ENCODE data around the gene PHB1. TPM values are rescaled to one million over a fixed set of nuclear protein-coding genes. Genes with fewer than 3 reads are reported as not detected.

The PHB1 gene
- polyA plus RNA-seq, 2 donors = 53.6 to 164 TPM

DNA sequence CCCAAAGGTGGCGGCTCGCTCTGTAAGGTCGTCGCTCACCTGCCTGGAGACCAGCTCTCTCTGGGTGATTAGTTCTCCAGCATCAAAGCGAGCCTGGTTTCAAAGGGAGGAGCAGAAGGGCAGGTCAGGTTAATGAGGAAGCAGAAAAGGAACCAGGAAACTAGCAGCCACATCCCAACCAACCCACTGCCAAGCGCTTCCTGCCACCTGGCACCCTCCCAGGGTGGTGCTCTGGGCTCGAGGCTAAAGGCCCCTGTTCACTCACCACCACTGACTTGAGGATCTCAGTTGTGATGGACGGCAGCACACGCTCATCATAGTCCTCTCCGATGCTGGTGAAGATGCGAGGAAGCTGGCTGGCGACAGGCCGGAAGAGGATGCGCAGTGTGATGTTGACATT lies 5.6 kb downstream of the PHB1 start:
- no peak overlapping the region for H3K4me3 ChIP-seq (ENCODE audit: low read depth in 1 of 2, low read length in 2 of 2)
- WGBS, 2 donors = 82 to 87% methylated on average over 14 of the region's 14 CpGs
- H3K27ac ChIP-seq (ENCODE audit: low read depth in 2 of 2, low read length in 1 of 2) = no peak overlapping the region
- peaks cover 42 to 46% of the 10 kb centered on the region in 2 donors for H3K36me3 ChIP-seq (ENCODE audit: control insufficient read depth in 2 of 2, insufficient read depth in 2 of 2, low read length in 1 of 2)
- H3K4me1 ChIP-seq (ENCODE audit: control insufficient read depth in 2 of 2, insufficient read depth in 2 of 2, low read length in 1 of 2) = peaks cover 0 to 2% of the 10 kb centered on the region in 2 donors
- no peaks in the 10 kb centered on the region for H3K27me3 ChIP-seq (ENCODE audit: control insufficient read depth in 1 of 2, insufficient read depth in 2 of 2, low read length in 2 of 2)
- H3K9me3 ChIP-seq (ENCODE audit: control insufficient read depth in 2 of 2, insufficient read depth in 1 of 2, low read depth in 1 of 2, low read length in 1 of 2) = no peaks in the 10 kb centered on the region

DNA sequence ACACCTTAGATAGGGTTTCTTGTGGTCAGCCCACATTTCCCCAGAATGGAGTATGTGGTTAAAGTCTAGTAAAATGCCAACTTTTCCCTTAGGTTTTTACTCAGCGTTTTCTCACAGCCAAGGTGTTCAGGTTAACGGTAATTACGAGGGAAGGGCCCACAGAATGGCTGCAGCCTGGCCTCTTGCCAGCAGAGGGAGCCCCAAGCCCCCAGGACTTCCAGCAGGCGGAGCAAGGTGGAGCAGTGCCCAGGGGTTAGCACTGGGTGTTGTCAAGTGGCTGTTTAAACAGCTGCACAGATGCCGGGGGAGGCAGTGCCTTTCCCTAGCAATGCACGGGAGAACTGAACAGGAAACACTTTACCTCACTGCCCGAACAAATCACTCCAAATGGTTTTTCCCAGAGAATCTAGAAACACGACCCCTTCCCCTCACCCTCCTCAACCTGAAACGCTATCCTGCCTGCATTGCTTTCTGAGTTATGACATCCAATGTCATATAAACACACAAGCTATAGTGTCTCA lies 6.6 kb downstream of the PHB1 start:
- H3K4me3 ChIP-seq (ENCODE audit: low read depth in 1 of 2, low read length in 2 of 2) = no peak overlapping the region
- H3K9me3 ChIP-seq (ENCODE audit: control insufficient read depth in 2 of 2, insufficient read depth in 1 of 2, low read depth in 1 of 2, low read length in 1 of 2) = no peaks in the 10 kb centered on the region
- H3K4me1 ChIP-seq (ENCODE audit: control insufficient read depth in 2 of 2, insufficient read depth in 2 of 2, low read length in 1 of 2) = peaks cover 0 to 2% of the 10 kb centered on the region in 2 donors
- H3K27ac ChIP-seq (ENCODE audit: low read depth in 2 of 2, low read length in 1 of 2) = no peak overlapping the region
- WGBS, 2 donors = 19 to 20% methylated on average over 9 of the region's 9 CpGs
- H3K27me3 ChIP-seq (ENCODE audit: control insufficient read depth in 1 of 2, insufficient read depth in 2 of 2, low read length in 2 of 2) = no peaks in the 10 kb centered on the region
- peaks cover 45 to 46% of the 10 kb centered on the region in 2 donors for H3K36me3 ChIP-seq (ENCODE audit: control insufficient read depth in 2 of 2, insufficient read depth in 2 of 2, low read length in 1 of 2)

DNA sequence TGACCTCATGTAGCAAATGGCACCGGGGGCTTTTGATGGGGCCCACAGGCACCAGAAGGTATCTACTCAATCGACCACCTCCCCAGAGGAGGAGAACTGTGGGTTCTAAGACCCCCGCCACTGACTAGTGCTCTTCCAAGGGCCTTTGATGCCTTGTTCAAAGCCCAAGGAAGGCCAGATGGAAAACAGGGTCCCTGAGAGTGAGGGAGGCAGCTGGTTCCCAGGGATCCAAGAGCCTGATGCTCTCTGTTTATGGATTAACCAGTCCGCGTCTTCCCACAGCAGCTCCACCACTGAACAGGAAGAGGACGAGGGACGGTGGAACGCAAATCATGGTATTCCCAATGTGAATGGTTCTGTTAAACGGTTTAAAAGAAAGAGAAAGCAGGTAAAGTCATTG lies 7.6 kb downstream of the PHB1 start:
- Histone ChIP-seq H3K27me3 (ENCODE audit: control insufficient read depth in 1 of 2, insufficient read depth in 2 of 2, low read length in 2 of 2) (no peaks in the 10 kb centered on the region), H3K9me3 (ENCODE audit: control insufficient read depth in 2 of 2, insufficient read depth in 1 of 2, low read depth in 1 of 2, low read length in 1 of 2) (no peaks in the 10 kb centered on the region), H3K4me3 (ENCODE audit: low read depth in 1 of 2, low read length in 2 of 2) (no peak overlapping the region), H3K4me1 (ENCODE audit: control insufficient read depth in 2 of 2, insufficient read depth in 2 of 2, low read length in 1 of 2) (peaks cover 0 to 2% of the 10 kb centered on the region in 2 donors), H3K27ac (ENCODE audit: low read depth in 2 of 2, low read length in 1 of 2) (no peak overlapping the region), H3K36me3 (ENCODE audit: control insufficient read depth in 2 of 2, insufficient read depth in 2 of 2, low read length in 1 of 2) (peaks cover 36 to 46% of the 10 kb centered on the region in 2 donors)
- WGBS, 2 donors = 93 to 96% methylated on average over 9 of the region's 9 CpGs

DNA sequence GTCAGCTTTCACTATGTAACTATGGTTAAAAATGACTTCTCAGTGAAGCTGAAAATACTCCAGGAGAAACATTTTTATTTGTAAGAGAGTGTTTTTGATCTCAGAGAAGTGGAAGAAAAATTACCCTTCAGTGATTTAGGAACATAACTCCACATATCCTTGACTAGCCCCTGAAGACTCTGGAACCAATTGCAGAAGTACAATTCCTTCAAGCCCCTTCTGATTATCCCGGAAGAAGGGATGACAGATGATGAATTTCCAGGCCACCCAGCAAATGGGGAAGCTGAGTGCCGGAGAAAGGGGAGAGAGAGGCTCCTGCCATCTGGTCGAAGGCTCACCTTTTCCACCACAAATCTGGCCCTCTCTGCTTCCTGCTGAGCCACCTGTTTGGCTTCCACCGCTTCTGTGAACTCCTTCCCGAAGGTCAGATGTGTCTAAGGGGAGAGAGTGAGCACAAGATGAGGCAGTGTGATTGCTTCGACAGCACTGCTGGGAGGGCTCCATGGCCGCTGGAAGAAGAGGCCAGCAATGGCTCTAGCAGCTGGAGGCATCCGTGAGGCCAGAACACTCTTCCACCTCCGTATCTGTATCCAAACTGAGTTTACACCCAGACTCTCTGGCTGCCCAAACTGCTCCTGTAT lies 8.1 kb downstream of the PHB1 start:
- Histone ChIP-seq H3K27ac (ENCODE audit: low read depth in 2 of 2, low read length in 1 of 2) (no peak overlapping the region), H3K4me3 (ENCODE audit: low read depth in 1 of 2, low read length in 2 of 2) (no peak overlapping the region), H3K36me3 (ENCODE audit: control insufficient read depth in 2 of 2, insufficient read depth in 2 of 2, low read length in 1 of 2) (peaks cover 36 to 42% of the 10 kb centered on the region in 2 donors), H3K4me1 (ENCODE audit: control insufficient read depth in 2 of 2, insufficient read depth in 2 of 2, low read length in 1 of 2) (peaks cover 0 to 2% of the 10 kb centered on the region in 2 donors), H3K27me3 (ENCODE audit: control insufficient read depth in 1 of 2, insufficient read depth in 2 of 2, low read length in 2 of 2) (no peaks in the 10 kb centered on the region), H3K9me3 (ENCODE audit: control insufficient read depth in 2 of 2, insufficient read depth in 1 of 2, low read depth in 1 of 2, low read length in 1 of 2) (no peaks in the 10 kb centered on the region)
- WGBS, 2 donors = 86 to 90% methylated on average over 9 of the region's 9 CpGs

DNA sequence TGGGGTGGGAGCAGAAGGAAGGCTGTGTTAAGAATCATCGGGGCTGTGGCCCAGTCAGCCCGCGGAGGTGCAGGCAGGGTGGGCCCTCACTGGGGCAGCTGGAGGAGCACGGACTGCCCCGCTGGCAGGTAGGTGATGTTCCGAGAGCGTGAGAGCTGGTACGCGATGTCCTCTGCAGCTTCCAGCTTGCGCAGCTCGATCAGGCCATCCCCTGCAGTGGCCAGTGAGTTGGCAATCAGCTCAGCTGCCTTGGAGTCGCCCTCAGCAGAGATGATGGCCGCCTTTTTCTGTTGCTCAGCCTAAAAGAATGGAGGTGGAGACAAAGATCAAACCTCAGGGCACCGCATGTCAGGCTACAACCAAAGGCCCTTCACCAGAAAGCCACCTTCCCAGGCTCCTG lies 9.8 kb downstream of the PHB1 start:
- H3K9me3 ChIP-seq (ENCODE audit: control insufficient read depth in 2 of 2, insufficient read depth in 1 of 2, low read depth in 1 of 2, low read length in 1 of 2) = no peaks in the 10 kb centered on the region
- 93 to 96% methylated on average over 14 of the region's 14 CpGs for WGBS, 2 donors
- peaks cover 0 to 2% of the 10 kb centered on the region in 2 donors for H3K4me1 ChIP-seq (ENCODE audit: control insufficient read depth in 2 of 2, insufficient read depth in 2 of 2, low read length in 1 of 2)
- peaks cover 31 to 38% of the 10 kb centered on the region in 2 donors for H3K36me3 ChIP-seq (ENCODE audit: control insufficient read depth in 2 of 2, insufficient read depth in 2 of 2, low read length in 1 of 2)
- no peak overlapping the region for H3K27ac ChIP-seq (ENCODE audit: low read depth in 2 of 2, low read length in 1 of 2)
- no peak overlapping the region for H3K4me3 ChIP-seq (ENCODE audit: low read depth in 1 of 2, low read length in 2 of 2)
- no peaks in the 10 kb centered on the region for H3K27me3 ChIP-seq (ENCODE audit: control insufficient read depth in 1 of 2, insufficient read depth in 2 of 2, low read length in 2 of 2)

DNA sequence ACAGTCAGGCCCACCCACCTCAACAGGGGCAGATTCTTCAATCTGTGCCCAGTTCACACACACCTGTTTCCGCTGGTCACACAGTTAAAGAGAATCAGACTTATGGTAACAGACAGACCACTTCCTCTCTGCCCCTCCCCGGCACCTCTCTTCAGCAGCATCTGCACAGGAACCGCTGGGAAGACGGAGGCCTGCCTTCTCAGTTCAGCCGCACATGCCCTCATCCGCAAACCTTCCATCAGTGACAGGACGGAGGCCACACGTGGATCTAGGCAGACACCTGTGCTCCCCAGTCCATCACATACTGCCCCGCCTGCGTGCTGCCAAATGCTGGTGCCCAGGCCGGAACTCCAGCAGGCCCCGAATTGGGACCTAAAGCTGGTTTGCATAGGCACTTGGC lies 10.3 kb downstream of the PHB1 start:
- no peaks in the 10 kb centered on the region for H3K9me3 ChIP-seq (ENCODE audit: control insufficient read depth in 2 of 2, insufficient read depth in 1 of 2, low read depth in 1 of 2, low read length in 1 of 2)
- no peak overlapping the region for H3K4me3 ChIP-seq (ENCODE audit: low read depth in 1 of 2, low read length in 2 of 2)
- WGBS, 2 donors = 83 to 86% methylated on average over 12 of the region's 12 CpGs
- no peaks in the 10 kb centered on the region for H3K27me3 ChIP-seq (ENCODE audit: control insufficient read depth in 1 of 2, insufficient read depth in 2 of 2, low read length in 2 of 2)
- peaks cover 0 to 2% of the 10 kb centered on the region in 2 donors for H3K4me1 ChIP-seq (ENCODE audit: control insufficient read depth in 2 of 2, insufficient read depth in 2 of 2, low read length in 1 of 2)
- peaks cover 31 to 38% of the 10 kb centered on the region in 2 donors for H3K36me3 ChIP-seq (ENCODE audit: control insufficient read depth in 2 of 2, insufficient read depth in 2 of 2, low read length in 1 of 2)
- peak overlapping the region in 1 of 2 donors; percentile 24 for H3K27ac ChIP-seq (ENCODE audit: low read depth in 2 of 2, low read length in 1 of 2)

DNA sequence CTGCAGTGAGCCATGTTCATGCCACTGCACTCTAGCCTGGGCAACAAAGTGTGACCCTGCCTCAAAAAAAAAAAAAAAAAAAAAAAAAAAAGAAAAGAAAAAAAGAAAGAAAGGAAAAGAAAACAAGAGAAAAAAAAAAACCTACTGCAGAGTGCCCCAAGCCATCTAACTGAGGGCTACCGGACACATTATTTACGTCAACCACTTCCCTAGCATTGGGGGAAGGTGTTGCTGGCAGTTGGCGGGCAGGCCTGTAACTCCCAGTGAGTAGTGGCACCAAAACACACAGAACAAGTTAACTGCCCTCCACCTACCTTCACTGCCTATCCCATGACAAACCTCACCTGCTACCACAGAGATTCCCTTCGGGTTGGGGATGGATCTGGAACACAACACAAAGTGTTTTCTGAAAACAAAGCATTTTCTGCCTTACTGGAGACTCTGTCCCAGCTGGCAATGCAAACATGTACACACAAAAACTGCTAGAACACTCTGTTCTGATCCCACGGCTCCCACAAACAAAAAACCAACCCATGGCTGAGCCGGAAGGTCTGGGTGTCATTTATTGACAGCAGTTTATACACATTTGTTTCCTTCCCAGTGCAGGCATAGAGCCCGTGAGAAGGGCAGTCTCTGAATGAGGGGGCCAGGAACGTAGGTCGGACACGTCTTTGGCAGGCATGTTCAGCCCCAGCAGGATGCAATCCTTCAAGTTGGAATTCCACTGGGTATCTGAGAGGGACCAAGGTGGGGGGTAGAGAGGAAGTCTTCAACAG lies 11.0 kb downstream of the PHB1 start:
- H3K27ac ChIP-seq (ENCODE audit: low read depth in 2 of 2, low read length in 1 of 2) = peak overlapping the region in 1 of 2 donors; percentile 24
- H3K4me3 ChIP-seq (ENCODE audit: low read depth in 1 of 2, low read length in 2 of 2) = no peak overlapping the region
- no peaks in the 10 kb centered on the region for H3K9me3 ChIP-seq (ENCODE audit: control insufficient read depth in 2 of 2, insufficient read depth in 1 of 2, low read depth in 1 of 2, low read length in 1 of 2)
- H3K4me1 ChIP-seq (ENCODE audit: control insufficient read depth in 2 of 2, insufficient read depth in 2 of 2, low read length in 1 of 2) = peaks cover 0 to 2% of the 10 kb centered on the region in 2 donors
- H3K36me3 ChIP-seq (ENCODE audit: control insufficient read depth in 2 of 2, insufficient read depth in 2 of 2, low read length in 1 of 2) = peaks cover 30 to 33% of the 10 kb centered on the region in 2 donors
- H3K27me3 ChIP-seq (ENCODE audit: control insufficient read depth in 1 of 2, insufficient read depth in 2 of 2, low read length in 2 of 2) = no peaks in the 10 kb centered on the region
- WGBS, 2 donors = 73 to 75% methylated on average over 10 of the region's 10 CpGs

DNA sequence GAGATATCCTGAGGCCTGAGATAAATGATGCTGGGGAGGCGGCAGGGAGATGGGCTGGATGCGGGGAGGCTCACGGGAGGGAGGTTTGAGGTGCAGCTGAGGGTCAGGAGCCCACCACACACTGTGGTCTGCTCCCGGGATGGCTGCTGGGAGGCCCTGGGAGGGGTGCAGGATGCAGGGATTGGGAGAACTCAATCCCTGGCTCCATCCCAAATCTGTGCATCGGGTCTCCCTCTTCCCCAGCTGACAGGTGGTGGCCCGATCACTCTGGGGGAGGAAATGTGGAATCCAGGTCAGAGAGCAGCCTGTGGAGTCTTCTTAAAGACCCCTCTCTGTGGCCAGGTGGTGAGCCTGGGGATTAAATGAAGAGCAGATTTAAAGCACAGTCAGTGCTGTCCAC lies 12.0 kb downstream of the PHB1 start:
- Histone ChIP-seq H3K4me3 (ENCODE audit: low read depth in 1 of 2, low read length in 2 of 2) (no peak overlapping the region), H3K27me3 (ENCODE audit: control insufficient read depth in 1 of 2, insufficient read depth in 2 of 2, low read length in 2 of 2) (no peaks in the 10 kb centered on the region), H3K4me1 (ENCODE audit: control insufficient read depth in 2 of 2, insufficient read depth in 2 of 2, low read length in 1 of 2) (no peaks in the 10 kb centered on the region), H3K36me3 (ENCODE audit: control insufficient read depth in 2 of 2, insufficient read depth in 2 of 2, low read length in 1 of 2) (peaks cover 23 to 26% of the 10 kb centered on the region in 2 donors), H3K9me3 (ENCODE audit: control insufficient read depth in 2 of 2, insufficient read depth in 1 of 2, low read depth in 1 of 2, low read length in 1 of 2) (no peaks in the 10 kb centered on the region), H3K27ac (ENCODE audit: low read depth in 2 of 2, low read length in 1 of 2) (no peak overlapping the region)
- 62 to 75% methylated on average over 6 of the region's 6 CpGs for WGBS, 2 donors

DNA sequence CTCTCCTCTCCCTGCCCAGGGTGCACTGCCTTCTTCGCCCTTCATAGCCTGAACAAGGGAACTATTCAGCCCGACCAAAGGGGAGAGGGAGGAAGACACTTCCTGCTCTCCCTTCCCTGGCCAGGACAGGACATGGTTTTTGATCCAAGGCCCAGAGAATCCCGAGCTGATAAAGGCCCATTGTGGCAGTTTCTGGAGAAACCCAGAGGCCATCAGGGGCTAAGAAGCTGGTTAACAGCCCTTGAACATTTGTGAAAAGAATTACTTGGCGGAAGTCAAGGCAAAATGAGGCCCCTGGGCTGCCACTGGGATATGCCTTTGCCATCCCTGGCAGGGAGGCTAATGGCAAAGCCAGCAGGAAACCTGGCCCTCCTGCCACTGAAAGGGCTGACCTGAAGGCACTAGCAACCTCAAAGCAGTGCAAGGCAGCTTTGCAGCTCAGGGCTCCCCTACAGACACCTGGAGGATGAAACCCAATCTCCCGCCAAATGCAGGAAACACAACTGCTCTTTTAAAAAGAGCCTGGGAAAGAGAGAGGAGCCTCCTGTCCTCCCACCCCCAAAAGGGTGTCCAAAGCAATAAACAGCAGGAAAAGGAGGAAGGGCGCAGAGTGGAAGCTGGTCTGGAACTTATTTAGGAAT lies 12.6 kb downstream of the PHB1 start:
- Histone ChIP-seq H3K4me1 (ENCODE audit: control insufficient read depth in 2 of 2, insufficient read depth in 2 of 2, low read length in 1 of 2) (no peaks in the 10 kb centered on the region), H3K9me3 (ENCODE audit: control insufficient read depth in 2 of 2, insufficient read depth in 1 of 2, low read depth in 1 of 2, low read length in 1 of 2) (no peaks in the 10 kb centered on the region), H3K27ac (ENCODE audit: low read depth in 2 of 2, low read length in 1 of 2) (no peak overlapping the region), H3K4me3 (ENCODE audit: low read depth in 1 of 2, low read length in 2 of 2) (no peak overlapping the region), H3K27me3 (ENCODE audit: control insufficient read depth in 1 of 2, insufficient read depth in 2 of 2, low read length in 2 of 2) (no peaks in the 10 kb centered on the region), H3K36me3 (ENCODE audit: control insufficient read depth in 2 of 2, insufficient read depth in 2 of 2, low read length in 1 of 2) (peaks cover 22 to 23% of the 10 kb centered on the region in 2 donors)
- 76% methylated on average over 6 of the region's 6 CpGs for WGBS, 2 donors

Data from esophagus (tissue), 2 donors.